ENCODE data around the gene SNAPC2. TPM values are rescaled to one million over a fixed set of nuclear protein-coding genes. Genes with fewer than 3 reads are reported as not detected.

SNAPC2 gene
- total RNA-seq, 2 experiments from 2014 or later = 18.6 to 19.0 TPM

GRCh38 chr19:7932276-7932929 lies 12.3 kb downstream of the SNAPC2 start:
- Mint-ChIP-seq H3K36me3 (ENCODE audit: low read depth) (peaks cover 22% of the 10 kb centered on the region), H3K9me3 (ENCODE audit: insufficient read depth) (no peaks in the 10 kb centered on the region), H3K27ac (no peak overlapping the region), H3K27me3 (ENCODE audit: low read depth) (no peaks in the 10 kb centered on the region), H3K4me1 (ENCODE audit: low read depth) (peaks cover 5% of the 10 kb centered on the region), H3K4me3 (no peak overlapping the region)
- CTCF ChIA-PET = interaction anchor here (5.6 kb wide), 1 partner anchor 12 kb away, joined by 50 read pairs; the partner anchor contains the start of gene TIMM44
- DNase-seq (no peak), ATAC-seq (no peak)
- POLR2A ChIA-PET = interaction anchor here (2.2 kb wide), 1 partner anchor 12 kb away, joined by 5 read pairs; the partner anchor contains the start of gene TIMM44

GRCh38 chr19:7932930-7933300 lies 12.8 kb downstream of the SNAPC2 start:
- no peak for ATAC-seq
- no peak for DNase-seq
- Mint-ChIP-seq H3K36me3 (ENCODE audit: low read depth) (peaks cover 23% of the 10 kb centered on the region), H3K27me3 (ENCODE audit: low read depth) (no peaks in the 10 kb centered on the region), H3K4me3 (no peak overlapping the region), H3K27ac (no peak overlapping the region), H3K9me3 (ENCODE audit: insufficient read depth) (no peaks in the 10 kb centered on the region), H3K4me1 (ENCODE audit: low read depth) (peaks cover 5% of the 10 kb centered on the region)
- ChIA-PET CTCF (interaction anchor here (5.6 kb wide), 1 partner anchor 11 kb away, joined by 50 read pairs; the partner anchor contains the start of gene TIMM44), POLR2A (no interaction called here)

- POLR2A ChIA-PET = no interaction called here
- peaks cover 23% of the 10 kb centered on the region for H3K36me3 Mint-ChIP-seq (ENCODE audit: low read depth)
- H3K27me3 Mint-ChIP-seq (ENCODE audit: low read depth) = no peaks in the 10 kb centered on the region
- no peak overlapping the region for H3K4me3 Mint-ChIP-seq
- CTCF ChIA-PET = no interaction called here
- peaks cover 5% of the 10 kb centered on the region for H3K4me1 Mint-ChIP-seq (ENCODE audit: low read depth)
- no peaks in the 10 kb centered on the region for H3K9me3 Mint-ChIP-seq (ENCODE audit: insufficient read depth)
- ATAC-seq (no peak), DNase-seq (no peak)
- no peak overlapping the region for H3K27ac Mint-ChIP-seq
Observed at GRCh38 chr19:7933411-7933810, 13.3 kb downstream of the SNAPC2 start.

- POLR2A ChIA-PET = no interaction called here
- no peaks in the 10 kb centered on the region for H3K9me3 Mint-ChIP-seq (ENCODE audit: insufficient read depth)
- H3K4me1 Mint-ChIP-seq (ENCODE audit: low read depth) = peaks cover 5% of the 10 kb centered on the region
- CTCF ChIA-PET = no interaction called here
- H3K4me3 Mint-ChIP-seq = no peak overlapping the region
- ATAC-seq (no peak), DNase-seq (no peak)
- H3K27ac Mint-ChIP-seq = no peak overlapping the region
- H3K36me3 Mint-ChIP-seq (ENCODE audit: low read depth) = peaks cover 27% of the 10 kb centered on the region
- no peaks in the 10 kb centered on the region for H3K27me3 Mint-ChIP-seq (ENCODE audit: low read depth)
Observed at GRCh38 chr19:7933828-7934725, 13.9 kb downstream of the SNAPC2 start.

- no peak for ATAC-seq
- H3K27me3 Mint-ChIP-seq (ENCODE audit: low read depth) = no peaks in the 10 kb centered on the region
- H3K9me3 Mint-ChIP-seq (ENCODE audit: insufficient read depth) = no peaks in the 10 kb centered on the region
- ChIA-PET POLR2A (no interaction called here), CTCF (interaction anchor here (1.3 kb wide), 1 partner anchor 9 kb away, joined by 10 read pairs; the partner anchor contains the start of gene TIMM44)
- H3K4me3 Mint-ChIP-seq = no peak overlapping the region
- no peak overlapping the region for H3K27ac Mint-ChIP-seq
- H3K36me3 Mint-ChIP-seq (ENCODE audit: low read depth) = peaks cover 27% of the 10 kb centered on the region
- DNase-seq = no peak
- H3K4me1 Mint-ChIP-seq (ENCODE audit: low read depth) = peaks cover 3% of the 10 kb centered on the region
Observed at GRCh38 chr19:7934766-7935165, 14.6 kb downstream of the SNAPC2 start.

GRCh38 chr19:7940841-7941240 lies 20.7 kb downstream of the SNAPC2 start:
- H3K4me3 Mint-ChIP-seq = peak overlapping the region; percentile 15
- DNase-seq (no peak), ATAC-seq (no peak)
- CTCF ChIA-PET = interaction anchor here (1.0 kb wide), 2 partner anchors 12 to 62 kb away, joined by 4 read pairs; no protein-coding TSS in a partner anchor
- peaks cover 39% of the 10 kb centered on the region for H3K4me1 Mint-ChIP-seq (ENCODE audit: low read depth)
- no peak overlapping the region for H3K27ac Mint-ChIP-seq
- H3K36me3 Mint-ChIP-seq (ENCODE audit: low read depth) = peaks cover 16% of the 10 kb centered on the region
- no peaks in the 10 kb centered on the region for H3K27me3 Mint-ChIP-seq (ENCODE audit: low read depth)
- POLR2A ChIA-PET = no interaction called here
- H3K9me3 Mint-ChIP-seq (ENCODE audit: insufficient read depth) = no peaks in the 10 kb centered on the region

GRCh38 chr19:7941895-7942596 lies 21.9 kb downstream of the SNAPC2 start:
- Mint-ChIP-seq H3K9me3 (ENCODE audit: insufficient read depth) (no peaks in the 10 kb centered on the region), H3K36me3 (ENCODE audit: low read depth) (peaks cover 15% of the 10 kb centered on the region), H3K27me3 (ENCODE audit: low read depth) (no peaks in the 10 kb centered on the region), H3K27ac (peak overlapping the region; percentile 97), H3K4me3 (peak overlapping the region; percentile 91), H3K4me1 (ENCODE audit: low read depth) (peaks cover 39% of the 10 kb centered on the region)
- ChIA-PET POLR2A (no interaction called here), CTCF (interaction anchor here (1.1 kb wide), 1 partner anchor 24 kb away, joined by 3 read pairs; no protein-coding TSS in a partner anchor)
- no peak for DNase-seq
- ATAC-seq = no peak

GRCh38 chr19:7942981-7943443 lies 22.9 kb downstream of the SNAPC2 start:
- ATAC-seq = peak; percentile 11
- Mint-ChIP-seq H3K36me3 (ENCODE audit: low read depth) (peaks cover 14% of the 10 kb centered on the region), H3K4me3 (peak overlapping the region; percentile 91), H3K27me3 (ENCODE audit: low read depth) (no peaks in the 10 kb centered on the region), H3K9me3 (ENCODE audit: insufficient read depth) (no peaks in the 10 kb centered on the region), H3K4me1 (ENCODE audit: low read depth) (peaks cover 39% of the 10 kb centered on the region), H3K27ac (peak overlapping the region; percentile 97)
- CTCF ChIA-PET = interaction anchor here (0.8 to 3.0 kb wide), 29 partner anchors 7 to 594 kb away, joined by 3 to 50 read pairs (median 7); partner anchors contain the start of genes ARHGEF18, ELAVL1, SNAPC2 and TRAPPC5
- DNase-seq = no peak
- POLR2A ChIA-PET = interaction anchor here (0.8 to 1.9 kb wide), 11 partner anchors 12 to 874 kb away, joined by 3 to 17 read pairs (median 5); partner anchors contain the start of genes ELAVL1, MAP2K7 and SNAPC2

GRCh38 chr19:7943444-7944176 lies 23.5 kb downstream of the SNAPC2 start, which contains the start of gene TIMM44:
TSS of gene TIMM44 (minus strand) at chr19:7943666. CDS start at chr19:7943651, 15 bp downstream.
- peak; percentile 100 for DNase-seq
- no peaks in the 10 kb centered on the region for H3K27me3 Mint-ChIP-seq (ENCODE audit: low read depth)
- peaks cover 39% of the 10 kb centered on the region for H3K4me1 Mint-ChIP-seq (ENCODE audit: low read depth)
- peaks cover 14% of the 10 kb centered on the region for H3K36me3 Mint-ChIP-seq (ENCODE audit: low read depth)
- peak within 1 kb of the TSS; percentile 91 for H3K4me3 Mint-ChIP-seq
- H3K9me3 Mint-ChIP-seq (ENCODE audit: insufficient read depth) = no peaks in the 10 kb centered on the region
- peak; percentile 99 for ATAC-seq
- peak within 1 kb of the TSS; percentile 97 for H3K27ac Mint-ChIP-seq
- ChIA-PET CTCF (interaction anchor here (0.8 to 3.0 kb wide), 37 partner anchors 8 to 647 kb away, joined by 3 to 50 read pairs (median 6); partner anchors contain the start of genes ARHGEF18, ELAVL1, MAP2K7 and SNAPC2), POLR2A (interaction anchor here (0.5 to 1.9 kb wide), 14 partner anchors 13 to 875 kb away, joined by 3 to 17 read pairs (median 4); partner anchors contain the start of genes ELAVL1, MAP2K7 and SNAPC2)

- ATAC-seq (peak; percentile 49), DNase-seq (peak; percentile 92)
- Mint-ChIP-seq H3K27ac (peak overlapping the region; percentile 97), H3K27me3 (ENCODE audit: low read depth) (no peaks in the 10 kb centered on the region), H3K36me3 (ENCODE audit: low read depth) (peaks cover 10% of the 10 kb centered on the region), H3K9me3 (ENCODE audit: insufficient read depth) (no peaks in the 10 kb centered on the region), H3K4me3 (peak overlapping the region; percentile 91), H3K4me1 (ENCODE audit: low read depth) (peaks cover 36% of the 10 kb centered on the region)
- CTCF ChIA-PET = interaction anchor here (0.7 to 3.0 kb wide), 38 partner anchors 9 to 646 kb away, joined by 3 to 50 read pairs (median 6); partner anchors contain the start of genes ARHGEF18, ELAVL1, MAP2K7 and SNAPC2
- POLR2A ChIA-PET = interaction anchor here (0.5 to 1.9 kb wide), 10 partner anchors 13 to 412 kb away, joined by 3 to 17 read pairs (median 5); partner anchors contain the start of genes ELAVL1, MAP2K7 and SNAPC2
Observed at GRCh38 chr19:7944177-7944761, 24.1 kb downstream of the SNAPC2 start.
